ENCODE measurements around the gene CUL3. TPM values are rescaled to one million over a fixed set of nuclear protein-coding genes. Genes with fewer than 3 reads are reported as not detected.
"Not testable (repeated sequence)": the region's sequence is repeated elsewhere in the genome, so short reads cannot be mapped to it uniquely, and the experiment has no call there.

Gene CUL3
- total RNA-seq, 1 donor from 2014 or later: 66.0 TPM

DNA sequence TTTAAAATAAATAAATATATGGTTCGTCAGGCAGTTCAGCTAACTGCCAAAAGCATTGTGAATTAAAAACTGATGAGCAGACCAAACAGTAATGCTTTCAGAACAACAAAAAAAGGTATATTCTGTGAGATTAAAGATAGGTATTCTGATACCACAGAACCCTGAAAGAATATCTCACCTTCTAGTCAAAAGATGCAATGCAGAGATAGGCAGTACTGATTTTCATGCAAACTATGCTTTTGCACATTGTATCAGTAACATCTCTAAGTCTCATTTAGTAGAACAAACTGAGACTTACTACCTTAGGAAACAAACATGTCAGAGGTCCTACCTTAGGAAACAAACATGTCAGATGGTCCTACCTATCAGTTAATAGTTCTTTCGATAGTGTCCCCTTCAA is 32.4 kb downstream of the CUL3 start:
- intact Hi-C loops (cut with DNase I): no loop called here
- no peak for DNase-seq (ENCODE audit: low spot score)

DNA sequence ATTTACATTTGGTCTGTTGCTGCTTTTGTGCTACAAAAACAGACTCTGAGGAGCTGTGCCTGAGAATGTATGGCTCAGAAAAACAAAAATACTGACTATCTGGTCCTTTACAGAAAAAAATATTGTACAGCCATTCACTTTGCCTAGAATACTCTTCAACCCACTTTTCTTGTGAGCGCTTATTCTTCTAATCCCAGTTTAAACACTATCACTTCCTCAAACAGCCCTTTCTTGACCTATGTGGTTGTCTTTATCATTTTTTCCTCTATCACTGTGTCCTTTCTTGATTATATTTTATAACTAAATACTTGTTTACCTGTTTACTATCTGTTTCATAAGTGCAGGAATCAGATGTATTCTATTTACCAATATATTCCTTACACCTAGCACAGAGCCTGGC is 33.5 kb downstream of the CUL3 start:
- DNase-seq (ENCODE audit: low spot score): no peak
- intact Hi-C loops (cut with DNase I): no loop called here

DNA sequence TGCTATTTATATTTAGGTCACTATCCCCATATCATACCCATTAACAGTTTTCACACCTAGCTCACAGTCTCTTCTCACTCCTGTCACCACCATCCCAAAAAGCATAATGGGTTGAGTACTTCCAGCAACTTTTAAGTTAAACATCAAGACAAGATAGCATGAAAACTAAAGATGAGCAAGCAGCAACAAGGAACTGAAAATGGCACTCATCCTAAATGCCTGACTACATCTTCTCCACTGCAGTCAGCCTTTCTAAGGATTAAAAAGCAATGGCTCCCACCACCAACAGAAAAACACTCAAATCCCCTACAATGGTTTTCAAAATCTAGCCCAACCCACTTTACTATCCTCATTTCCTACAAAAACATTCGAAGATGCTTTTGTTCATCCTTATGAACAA is 38.2 kb downstream of the CUL3 start:
- no peak for DNase-seq (ENCODE audit: low spot score)

DNA sequence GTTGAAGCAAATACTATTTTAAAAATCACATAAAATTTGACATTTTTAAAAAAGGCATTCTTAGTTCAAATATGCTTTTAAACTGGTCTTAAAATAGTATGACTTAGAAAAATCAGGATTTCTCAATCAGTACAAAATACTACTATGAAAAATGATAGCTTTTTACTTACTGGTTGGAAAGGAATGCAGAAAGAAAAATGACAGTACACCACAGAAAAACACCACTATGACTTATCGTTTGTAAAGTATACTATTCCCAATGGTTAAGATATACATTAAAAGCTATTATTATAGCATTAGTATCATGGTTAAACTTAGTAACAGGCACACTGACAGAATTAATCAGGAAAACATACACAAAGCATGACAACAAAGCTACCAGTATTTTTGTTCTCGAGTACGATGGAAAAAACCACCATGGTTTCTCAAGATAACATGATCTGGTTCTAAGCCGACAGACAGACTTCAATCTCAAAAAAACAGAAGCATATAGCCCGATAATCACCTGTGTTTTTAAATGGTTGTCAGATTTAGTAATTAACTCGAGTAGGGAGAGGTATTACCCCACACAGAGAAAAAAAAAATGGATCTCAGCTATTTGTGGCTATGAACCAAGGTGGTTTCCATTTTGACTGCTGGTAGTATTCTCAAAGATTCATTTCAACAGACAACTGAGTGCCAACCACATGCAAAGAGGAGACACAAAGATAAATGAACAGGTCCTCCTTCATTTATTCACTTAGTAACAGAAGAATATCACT is 39.1 kb downstream of the CUL3 start:
- intact Hi-C loops (cut with DNase I): no loop called here

More for the DNA sequence above, 38.2 kb downstream of the CUL3 start:
- intact Hi-C loops (cut with DNase I): no loop called here

DNA sequence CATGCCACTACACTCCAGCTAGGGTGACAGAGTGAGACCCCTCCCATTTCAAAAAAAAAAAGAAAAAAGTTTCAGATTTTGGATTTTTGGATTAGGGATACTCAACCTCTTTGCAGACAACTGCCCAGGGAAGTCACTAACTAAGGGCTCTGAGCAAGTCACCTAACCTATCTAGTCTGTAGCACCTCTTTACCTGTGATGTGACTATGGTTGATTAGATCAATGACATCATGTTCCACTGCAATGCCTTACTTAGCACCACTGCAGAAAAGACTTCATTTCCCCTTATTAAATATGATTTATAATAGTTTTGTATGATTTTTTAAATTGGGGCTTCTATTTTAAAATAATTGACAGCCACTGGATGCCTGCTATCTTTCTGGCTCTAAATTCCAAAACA is 41.2 kb downstream of the CUL3 start:
- no peak for DNase-seq (ENCODE audit: low spot score)
- intact Hi-C loops (cut with DNase I): no loop called here

More for the DNA sequence above, 39.1 kb downstream of the CUL3 start:
- no peak for DNase-seq (ENCODE audit: low spot score)

DNA sequence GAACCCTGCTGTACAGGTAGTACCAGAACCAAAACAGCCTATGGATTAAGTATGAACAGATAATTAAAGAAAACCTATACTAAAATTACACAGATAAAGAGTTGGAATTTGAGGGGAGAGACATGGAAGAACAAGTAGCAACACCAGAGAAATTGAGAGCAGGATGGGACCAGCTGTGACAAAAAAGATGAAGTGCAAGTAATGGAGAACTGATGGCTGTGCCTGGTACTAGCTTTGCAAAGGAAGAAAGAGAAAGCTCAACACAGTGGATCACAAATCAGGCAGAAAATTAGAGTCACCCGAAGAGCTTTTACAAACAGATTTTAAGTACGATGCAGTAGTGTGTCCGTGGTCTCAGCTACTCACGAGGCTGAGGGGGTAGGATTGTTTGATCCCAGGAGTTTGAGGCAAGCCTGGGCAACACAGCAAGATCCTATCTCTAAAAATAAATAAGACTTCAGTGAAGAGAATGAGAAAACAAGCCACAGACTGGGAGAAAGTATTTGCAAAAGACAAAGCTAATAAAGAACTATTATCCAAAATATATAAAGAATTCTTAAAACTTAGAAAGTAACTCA is 46.5 kb downstream of the CUL3 start:
- DNase-seq (ENCODE audit: low spot score): no peak
- intact Hi-C loops (cut with DNase I): no loop called here

DNA sequence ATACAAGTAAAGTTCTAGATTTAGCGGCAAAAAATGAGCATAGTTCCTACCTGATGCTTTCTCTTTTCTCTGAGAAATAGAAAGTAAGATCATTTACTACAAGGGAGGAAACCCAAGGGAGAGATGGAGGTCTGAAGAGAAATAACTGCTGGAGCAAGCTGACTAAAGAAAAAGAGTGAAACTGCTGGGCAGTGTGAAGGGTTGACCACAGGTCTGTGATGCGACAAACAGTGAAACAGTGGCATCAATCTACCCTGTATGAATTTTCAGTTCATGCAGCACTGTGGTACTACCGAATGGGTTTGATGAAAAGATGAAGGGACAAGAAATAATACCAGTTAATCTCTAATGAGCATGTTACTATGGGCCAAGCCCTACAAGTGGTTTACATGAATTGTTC is 52.2 kb downstream of the CUL3 start:
- intact Hi-C loops (cut with DNase I): no loop called here
- no peak for DNase-seq (ENCODE audit: low spot score)

DNA sequence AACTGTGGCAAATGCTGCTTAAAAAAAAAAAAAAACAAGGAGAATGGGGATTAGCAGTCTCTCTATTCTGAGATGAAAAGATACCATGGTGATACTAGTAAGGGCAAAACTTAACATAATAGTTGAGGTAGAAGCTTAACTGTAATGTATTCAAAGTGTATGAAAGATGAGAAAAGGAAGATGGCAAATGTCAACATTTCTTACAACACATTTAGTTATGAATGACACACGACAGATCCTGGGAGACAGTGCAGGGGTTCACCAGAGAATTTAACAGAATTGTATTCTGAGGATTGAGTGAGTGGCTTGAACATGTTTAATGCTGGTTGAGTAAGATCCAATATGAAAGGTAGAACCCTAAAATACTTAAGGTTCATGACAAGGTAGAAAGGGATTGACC is 52.7 kb downstream of the CUL3 start:
- no peak for DNase-seq (ENCODE audit: low spot score)
- intact Hi-C loops (cut with DNase I): no loop called here

DNA sequence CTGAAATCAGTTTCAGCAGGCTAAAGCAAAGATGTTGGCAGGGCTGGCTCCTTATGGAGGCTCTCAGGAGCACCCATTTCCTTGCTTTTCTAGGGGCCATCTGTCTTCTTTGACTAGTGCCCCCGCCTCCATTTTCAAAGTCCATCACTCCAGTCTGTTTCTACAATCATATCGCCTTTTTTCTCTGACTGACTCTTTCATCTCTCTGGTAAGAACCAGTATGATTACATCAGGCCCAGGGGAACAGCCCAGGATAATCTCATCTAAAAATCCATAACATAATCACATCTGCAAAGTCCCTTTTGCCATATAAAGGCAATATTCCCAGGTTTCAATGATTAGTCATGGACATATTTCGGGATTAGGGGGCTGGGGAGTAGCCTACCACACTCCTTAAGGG is 57.0 kb downstream of the CUL3 start:
- intact Hi-C loops (cut with DNase I): loop anchor here (5.0 kb wide), 1 partner anchor 54 kb away; no protein-coding TSS in a partner anchor
- no peak for DNase-seq (ENCODE audit: low spot score)

DNA sequence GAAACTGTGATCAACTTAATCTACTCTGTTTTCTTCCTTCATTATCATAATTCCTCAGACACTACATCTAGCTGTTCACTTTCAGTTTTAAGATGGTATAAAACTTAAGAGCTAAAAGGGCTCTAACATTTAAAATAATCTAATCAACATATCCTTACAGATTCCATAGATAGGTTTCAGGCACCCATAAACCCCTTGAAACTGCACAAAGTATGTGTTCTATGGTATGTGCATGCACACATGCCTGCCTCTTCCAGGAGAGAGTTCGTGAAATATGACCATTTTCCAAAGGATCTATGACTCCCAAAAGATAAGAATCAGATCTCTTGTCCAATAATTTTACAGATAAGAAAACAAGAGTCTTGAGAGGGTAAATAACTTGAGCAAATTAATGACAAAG is 59.4 kb downstream of the CUL3 start:
- no peak for DNase-seq (ENCODE audit: low spot score)
- intact Hi-C loops (cut with DNase I): loop anchor here (5.0 kb wide), 1 partner anchor 57 kb away; no protein-coding TSS in a partner anchor

DNA sequence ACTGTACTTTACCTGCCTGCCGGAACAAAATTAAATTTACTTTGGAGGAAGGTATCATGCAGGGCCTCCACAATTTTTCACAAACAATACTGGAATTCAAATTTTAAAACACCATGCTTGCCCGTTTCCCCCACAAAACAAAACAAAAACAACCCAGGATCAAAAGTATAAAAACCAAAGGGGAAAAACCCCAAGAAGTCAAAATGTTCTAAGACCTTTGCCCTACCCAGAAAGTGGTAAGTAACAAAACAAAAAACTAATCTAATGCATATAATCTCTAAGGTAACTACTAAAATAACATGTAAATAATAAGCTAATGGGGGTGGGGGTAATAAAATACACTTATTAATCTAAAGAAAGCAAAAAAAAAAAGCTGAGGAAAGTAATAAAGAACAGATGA is 60.5 kb downstream of the CUL3 start:
- intact Hi-C loops (cut with DNase I): loop anchor here (5.0 kb wide), 1 partner anchor 58 kb away; no protein-coding TSS in a partner anchor
- no peak for DNase-seq (ENCODE audit: low spot score)

DNA sequence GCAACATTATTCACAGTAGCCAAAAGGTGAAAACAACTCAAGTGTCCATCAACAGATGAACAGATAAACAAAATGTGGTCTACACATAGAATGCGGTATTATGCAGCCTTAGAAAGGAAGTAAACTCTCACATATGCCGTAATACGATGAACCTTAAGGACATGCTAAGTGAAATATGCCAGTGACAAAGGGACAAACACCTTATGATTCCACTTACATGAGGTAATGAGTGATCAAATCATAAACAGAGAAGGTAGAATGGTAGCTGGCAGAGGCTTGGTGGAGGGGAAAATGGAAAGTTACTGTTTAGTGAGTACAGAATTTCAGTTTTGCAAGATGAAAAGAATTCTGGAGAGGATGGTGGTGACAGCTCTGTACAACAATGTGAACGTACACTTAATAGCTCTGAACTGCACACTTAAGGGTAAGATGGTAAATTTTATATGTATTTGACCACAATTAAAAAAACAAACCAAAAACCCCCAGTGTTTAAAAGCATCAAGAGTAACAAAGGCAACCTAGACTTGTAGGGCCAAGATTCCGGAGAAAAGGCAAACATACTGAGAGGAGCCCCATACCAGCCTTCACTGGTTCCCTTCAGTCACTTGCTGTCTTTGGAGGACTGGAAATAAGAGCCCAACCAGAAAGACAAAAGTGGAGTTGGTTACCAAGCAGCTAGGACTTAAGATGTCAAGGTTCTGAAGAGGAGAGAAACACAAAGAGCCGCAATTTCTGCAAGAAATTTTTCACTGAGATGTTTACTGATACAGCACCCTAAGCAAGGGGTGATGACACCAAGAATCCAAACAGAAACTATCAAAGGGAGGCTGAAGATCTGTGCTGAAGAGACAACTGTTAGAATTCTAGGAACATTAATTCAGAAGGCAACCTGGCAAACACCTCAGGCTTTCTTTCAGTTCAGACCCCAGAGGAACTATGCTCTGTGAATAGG is 61.3 kb downstream of the CUL3 start:
- DNase-seq (ENCODE audit: low spot score): no peak
- intact Hi-C loops (cut with DNase I): no loop called here

DNA sequence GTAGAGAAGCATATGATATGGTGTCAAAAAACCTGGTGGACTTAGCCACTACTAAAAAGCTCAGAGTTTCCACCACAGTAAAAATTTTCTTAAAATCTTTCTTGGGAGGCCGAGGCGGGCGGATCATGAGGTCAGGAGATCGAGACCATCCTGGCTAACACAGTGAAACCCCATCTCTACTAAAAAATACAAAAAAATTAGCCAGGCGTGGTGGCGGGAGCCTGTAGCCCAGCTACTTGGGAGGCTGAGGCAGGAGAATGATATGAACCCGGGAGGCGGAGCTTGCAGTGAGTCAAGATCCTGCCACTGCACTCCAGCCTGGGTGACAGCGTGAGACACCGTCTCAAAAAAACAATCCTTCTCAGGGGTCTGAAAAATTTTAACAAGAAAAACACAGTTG is 62.7 kb downstream of the CUL3 start:
- intact Hi-C loops (cut with DNase I); DNase-seq (ENCODE audit: low spot score): not testable (repeated sequence)

DNA sequence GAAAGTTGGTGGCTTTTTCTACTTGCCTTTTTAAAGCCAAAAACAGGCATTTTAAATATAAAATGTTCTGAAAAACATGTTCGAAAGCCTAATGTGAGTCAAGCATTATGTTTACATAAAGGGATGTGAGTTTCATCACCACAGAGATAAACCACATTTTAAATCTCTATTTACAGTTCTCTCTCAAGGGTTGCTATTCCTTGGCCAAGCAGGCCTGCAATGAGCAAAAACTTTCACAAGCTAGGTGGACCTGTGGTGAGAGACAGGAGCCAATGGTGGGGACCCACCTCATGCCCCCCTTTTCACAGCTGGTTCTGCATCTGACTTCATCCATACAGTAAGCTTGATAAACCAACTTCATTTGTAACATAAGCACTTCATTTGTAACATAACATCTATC is 65.1 kb downstream of the CUL3 start:
- intact Hi-C loops (cut with DNase I): no loop called here
- no peak for DNase-seq (ENCODE audit: low spot score)

DNA sequence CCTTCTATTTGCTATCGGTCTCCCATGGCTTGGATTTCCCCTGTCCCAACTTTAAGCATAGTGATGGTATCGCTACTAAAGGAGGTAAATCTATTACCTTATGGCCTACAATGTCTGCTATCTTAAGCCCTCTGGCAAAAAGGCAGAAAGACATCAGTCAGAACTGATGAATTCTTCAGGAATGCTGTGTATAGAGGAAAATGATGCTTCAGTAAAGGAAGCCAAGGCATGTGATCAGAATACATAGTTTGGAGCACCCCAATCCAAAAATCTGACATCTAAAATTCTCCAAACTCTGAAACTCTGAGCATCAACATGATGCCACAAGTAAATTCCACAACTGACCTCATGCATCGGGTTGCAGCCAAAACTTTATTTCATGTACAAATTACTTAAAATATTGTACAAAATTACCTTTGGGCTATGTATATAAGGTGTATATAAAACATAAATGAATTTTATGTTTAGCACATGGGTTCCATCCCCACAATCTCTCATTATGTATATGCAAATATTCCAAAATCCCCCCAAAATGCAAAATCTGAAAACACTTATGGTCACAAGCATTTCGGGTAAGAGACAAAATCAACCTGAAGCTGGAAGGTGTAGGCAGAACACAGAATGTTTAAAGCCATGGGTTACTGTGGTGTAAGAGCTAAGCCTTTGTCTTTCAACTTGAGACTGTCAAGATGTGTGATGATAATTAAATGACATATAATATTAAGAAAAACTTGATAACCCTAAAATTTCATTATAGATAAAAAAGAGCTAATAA is 66.2 kb downstream of the CUL3 start:
- intact Hi-C loops (cut with DNase I): no loop called here

DNA sequence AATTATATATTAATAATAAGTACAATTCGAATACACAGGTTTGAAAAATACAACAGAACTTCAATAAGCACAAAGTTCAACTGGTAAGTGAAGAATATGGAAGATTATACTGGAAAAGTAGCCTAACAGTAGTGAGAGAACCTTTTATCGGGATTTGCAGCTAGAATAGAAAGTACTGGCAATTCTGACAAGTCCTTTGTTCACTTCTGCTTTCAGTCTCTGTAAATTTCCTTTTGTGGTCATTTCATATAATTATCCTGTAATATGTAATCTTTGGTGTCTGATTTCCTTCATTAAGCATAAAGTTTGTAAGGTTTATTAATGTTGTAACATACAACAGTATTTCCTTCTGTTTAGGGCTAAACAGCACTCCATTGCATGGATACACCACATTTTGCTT is 67.2 kb downstream of the CUL3 start:
- intact Hi-C loops (cut with DNase I): no loop called here
- DNase-seq (ENCODE audit: low spot score): no peak

More for the DNA sequence above, 66.2 kb downstream of the CUL3 start:
- no peak for DNase-seq (ENCODE audit: low spot score)

DNA sequence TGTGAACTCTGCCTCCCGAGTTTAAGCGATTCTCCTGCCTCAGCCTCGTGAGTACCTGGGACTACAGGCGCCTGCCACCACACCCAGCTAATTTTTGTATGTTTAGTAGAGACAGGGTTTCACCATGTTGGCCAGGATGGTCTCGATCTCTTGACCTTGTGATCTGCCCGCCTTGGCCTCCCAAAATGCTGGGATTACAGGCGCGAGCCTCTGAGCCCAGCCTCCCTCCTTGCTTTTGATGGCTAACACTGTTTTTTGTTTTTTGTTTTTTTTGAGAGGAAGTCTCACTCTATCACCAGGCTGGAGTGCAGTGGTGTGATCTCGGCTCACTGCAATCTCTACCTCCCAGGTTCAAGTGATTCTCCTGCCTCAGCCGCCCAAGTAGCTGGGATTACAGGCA is 68.8 kb downstream of the CUL3 start:
- DNase-seq (ENCODE audit: low spot score); intact Hi-C loops (cut with DNase I): not testable (repeated sequence)

DNA sequence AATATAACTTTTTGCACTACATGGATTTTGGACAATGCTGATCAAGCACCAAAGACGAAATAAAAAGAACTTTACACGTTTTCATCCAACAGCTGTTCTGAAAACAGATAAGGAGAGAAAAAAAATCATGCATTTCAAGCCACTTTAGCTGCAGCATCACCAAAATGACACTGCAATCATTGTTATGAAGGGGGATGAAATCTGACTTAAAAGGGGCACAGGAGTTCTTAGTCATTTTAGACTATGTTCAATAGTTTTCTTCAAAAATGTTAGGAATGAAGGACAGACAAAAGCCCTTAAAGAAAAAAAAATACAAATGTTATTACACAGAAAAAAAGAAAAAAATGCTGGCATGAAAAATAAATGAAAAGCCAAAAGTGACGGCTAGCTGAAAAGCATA is 71.2 kb downstream of the CUL3 start:
- intact Hi-C loops (cut with DNase I): no loop called here
- DNase-seq (ENCODE audit: low spot score): no peak

DNA sequence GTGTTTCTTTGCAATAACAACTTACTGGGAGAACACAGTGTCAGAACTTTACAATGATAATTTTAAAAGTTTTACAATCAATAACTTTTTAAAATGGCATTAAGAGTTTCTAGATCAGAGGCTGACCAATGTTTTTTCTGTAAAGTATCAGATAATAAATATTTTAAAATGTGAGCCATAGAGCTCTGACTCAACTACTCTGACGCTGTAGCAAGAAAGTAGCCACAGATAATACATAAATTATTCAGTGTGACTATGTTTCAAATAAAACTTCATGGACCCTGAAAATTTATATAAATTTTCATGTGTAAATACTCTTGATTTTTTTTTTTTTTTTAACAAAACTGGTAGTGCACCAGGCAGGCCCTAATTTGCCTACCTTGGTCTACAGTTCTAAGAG is 77.4 kb downstream of the CUL3 start:
- intact Hi-C loops (cut with DNase I): no loop called here
- no peak for DNase-seq (ENCODE audit: low spot score)

DNA sequence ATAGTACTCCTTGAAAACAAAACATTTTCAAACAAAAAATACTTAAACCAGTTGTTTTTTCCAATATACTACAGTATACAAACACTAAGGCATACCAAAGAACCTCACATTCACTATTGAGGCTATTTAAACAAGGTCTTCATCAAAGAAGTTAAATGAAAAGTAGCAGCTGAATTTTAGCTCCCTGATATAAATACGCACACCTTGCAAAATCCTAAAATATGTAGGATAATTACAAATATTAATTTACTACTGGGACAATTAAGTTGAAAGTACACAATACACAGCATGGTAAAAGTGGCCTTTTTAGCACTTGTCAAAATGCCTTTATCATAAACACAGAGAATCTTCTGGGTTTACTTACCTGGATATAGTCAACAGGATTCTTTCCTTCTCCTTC is 78.7 kb downstream of the CUL3 start:
- intact Hi-C loops (cut with DNase I): no loop called here
- DNase-seq (ENCODE audit: low spot score): no peak

Data from cardiac septum (tissue), 1 donor.